Measurements from ENCODE around the gene RGS4.
"Not testable (repeated sequence)": the region's sequence is repeated elsewhere in the genome, so short reads cannot be mapped to it uniquely, and the experiment has no call there.

The RGS4 gene

GRCh38 chr1:163069655-163070277 is 605 bp downstream of the RGS4 start:
- no peak for DNase-seq (ENCODE audit: low spot score)

GRCh38 chr1:163071405-163072255 is 2.5 kb downstream of the RGS4 start:
- peak; percentile 40 for DNase-seq (ENCODE audit: low spot score)

DNA sequence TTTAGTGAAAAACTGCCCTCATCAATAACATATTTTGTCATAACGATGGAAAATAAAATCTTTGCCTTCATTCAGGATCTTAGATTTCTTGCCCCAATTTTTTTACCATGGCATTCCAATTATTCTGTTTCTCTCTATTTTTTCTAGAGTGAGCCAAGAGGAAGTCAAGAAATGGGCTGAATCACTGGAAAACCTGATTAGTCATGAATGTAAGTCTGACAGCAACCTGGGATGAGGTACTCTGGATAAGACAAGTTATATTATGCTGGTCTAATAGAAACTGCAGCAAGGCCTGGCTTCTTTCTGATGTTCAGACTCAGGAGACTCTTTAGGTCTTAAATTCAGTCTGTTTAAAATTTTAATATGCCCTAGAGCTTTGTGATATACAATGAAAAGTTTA is 3.5 kb downstream of the RGS4 start:
- DNase-seq (ENCODE audit: low spot score): no peak

GRCh38 chr1:163074004-163074403 is 4.8 kb downstream of the RGS4 start:
- DNase-seq (ENCODE audit: low spot score): no peak

GRCh38 chr1:163074716-163075284 is 5.6 kb downstream of the RGS4 start:
- DNase-seq (ENCODE audit: low spot score): no peak

DNA sequence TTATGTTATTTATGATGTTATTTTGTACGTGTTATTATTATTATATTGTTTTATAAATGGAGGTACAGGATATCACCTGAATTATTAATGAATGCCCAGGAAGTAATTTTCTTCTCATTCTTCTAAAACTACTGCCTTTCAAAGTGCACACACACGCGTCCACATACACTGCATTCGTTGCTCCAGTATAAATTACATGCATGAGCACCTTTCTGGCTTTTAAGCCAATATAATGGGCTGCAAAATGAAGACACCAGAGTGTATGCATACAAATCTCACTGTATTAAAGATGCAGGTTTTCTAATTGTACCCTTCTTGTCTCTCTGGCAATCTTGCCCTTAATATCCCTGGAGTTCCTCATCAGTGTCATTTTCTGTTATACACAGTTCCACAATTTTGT is 6.9 kb downstream of the RGS4 start:
- no peak for DNase-seq (ENCODE audit: low spot score)

DNA sequence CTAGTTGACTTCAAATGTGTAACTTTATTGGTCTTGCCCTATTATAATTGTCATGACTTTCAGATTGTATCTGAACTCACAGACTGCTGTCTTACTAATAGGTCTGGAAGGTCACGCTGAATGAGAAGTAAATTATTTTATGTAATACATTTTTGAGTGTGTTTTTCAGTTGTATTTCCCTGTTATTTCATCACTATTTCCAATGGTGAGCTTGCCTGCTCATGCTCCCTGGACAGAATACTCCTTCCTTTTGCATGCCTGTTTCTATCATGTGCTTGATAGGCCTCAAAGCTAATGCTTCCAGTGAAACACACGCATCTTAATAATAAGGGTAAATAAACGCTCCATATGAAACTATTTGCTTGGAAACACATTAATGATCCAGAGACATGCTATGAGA is 7.3 kb downstream of the RGS4 start:
- no peak for DNase-seq (ENCODE audit: low spot score)

- no peak for DNase-seq (ENCODE audit: low spot score)
Measured at GRCh38 chr1:163076981-163077761, 8.0 kb downstream of the RGS4 start.

- DNase-seq (ENCODE audit: low spot score): no peak
Measured at GRCh38 chr1:163082971-163083370, 13.8 kb downstream of the RGS4 start.

- DNase-seq (ENCODE audit: low spot score): no peak
Measured at GRCh38 chr1:163083690-163084089, 14.5 kb downstream of the RGS4 start.

DNA sequence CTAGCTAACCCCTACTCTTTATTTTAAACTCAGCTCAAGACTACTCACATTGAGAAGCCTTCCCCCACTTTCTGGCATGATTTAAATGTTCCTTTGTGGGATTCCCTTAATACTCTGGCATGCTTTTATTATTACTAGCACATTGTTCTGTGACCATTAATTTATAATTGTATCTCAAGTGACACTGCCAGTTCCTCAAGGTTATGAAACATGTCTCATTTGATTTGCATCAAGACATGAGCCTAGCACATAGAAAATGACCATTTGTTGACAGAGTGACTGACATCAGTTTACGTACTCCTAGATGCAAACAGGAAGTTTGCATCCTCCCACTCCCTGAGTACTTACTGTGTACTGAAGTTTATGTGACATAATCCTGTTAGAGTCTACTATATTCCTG is 15.2 kb downstream of the RGS4 start:
- DNase-seq (ENCODE audit: low spot score): no peak

GRCh38 chr1:163085041-163085903 is 16.1 kb downstream of the RGS4 start:
- DNase-seq (ENCODE audit: low spot score): no peak

DNA sequence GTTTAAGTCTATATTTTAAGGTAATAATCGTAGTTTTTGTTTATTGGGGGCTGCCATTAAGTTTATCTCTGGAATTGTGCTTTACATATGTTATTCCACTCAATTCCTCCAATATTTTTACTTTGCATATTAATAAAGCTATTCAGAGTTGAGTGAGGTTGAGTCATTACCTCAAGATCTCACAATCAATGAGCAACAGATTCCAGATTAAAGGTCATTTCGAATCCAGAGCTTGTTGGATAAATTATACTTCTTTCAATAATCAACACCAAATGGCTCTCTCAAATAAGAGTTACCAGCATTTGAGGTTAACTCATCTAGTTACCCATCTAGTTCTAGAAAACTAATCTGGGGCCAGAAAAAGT is 16.7 kb downstream of the RGS4 start:
- DNase-seq (ENCODE audit: low spot score): no peak

DNA sequence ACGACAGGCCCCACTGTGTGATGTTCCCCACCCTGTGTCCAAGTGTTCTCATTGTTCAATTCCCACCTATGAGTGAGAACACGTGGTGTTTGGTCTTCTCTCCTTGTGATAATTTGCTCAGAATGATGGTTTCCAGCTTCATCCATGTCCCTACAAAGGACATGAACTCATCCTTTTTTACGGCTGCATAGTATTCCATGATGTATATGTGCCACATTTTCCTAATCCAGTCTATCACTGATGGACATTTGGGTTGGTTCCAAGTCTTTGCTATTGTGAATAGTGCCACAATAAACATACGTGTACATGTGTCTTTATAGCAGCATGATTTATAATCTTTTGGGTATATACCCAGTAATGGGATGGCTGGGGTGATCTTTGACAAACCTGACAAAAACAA is 20.0 kb downstream of the RGS4 start:
- DNase-seq (ENCODE audit: low spot score): not testable (repeated sequence)

DNA sequence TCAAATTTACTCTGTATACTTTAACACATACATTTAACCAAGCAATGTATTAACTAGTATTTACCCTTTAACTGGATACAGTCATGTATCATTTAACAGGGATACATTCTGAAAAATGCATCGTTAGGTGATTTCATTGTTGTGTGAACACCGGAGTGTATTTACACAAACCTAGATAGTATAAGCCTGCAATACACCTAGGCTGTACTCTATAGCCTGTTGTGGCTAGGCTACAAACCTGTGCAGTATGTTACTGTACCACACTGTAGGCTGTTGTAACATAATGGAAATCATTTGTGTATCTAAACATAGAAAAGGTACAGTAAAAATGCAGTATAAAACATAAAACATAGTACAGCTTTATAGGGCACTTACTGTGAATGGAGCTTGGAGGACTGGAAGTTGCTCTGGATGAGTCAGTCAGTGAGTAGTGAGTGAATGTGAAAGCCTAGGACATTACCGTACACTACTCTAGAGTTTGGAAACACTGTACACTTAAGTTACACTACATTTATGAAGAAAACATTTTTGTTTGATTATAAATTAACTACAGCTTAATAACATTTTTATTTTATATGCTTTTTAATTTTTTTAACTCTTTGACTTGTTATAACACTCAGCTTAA is 21.3 kb downstream of the RGS4 start:
- no peak for DNase-seq (ENCODE audit: low spot score)

DNA sequence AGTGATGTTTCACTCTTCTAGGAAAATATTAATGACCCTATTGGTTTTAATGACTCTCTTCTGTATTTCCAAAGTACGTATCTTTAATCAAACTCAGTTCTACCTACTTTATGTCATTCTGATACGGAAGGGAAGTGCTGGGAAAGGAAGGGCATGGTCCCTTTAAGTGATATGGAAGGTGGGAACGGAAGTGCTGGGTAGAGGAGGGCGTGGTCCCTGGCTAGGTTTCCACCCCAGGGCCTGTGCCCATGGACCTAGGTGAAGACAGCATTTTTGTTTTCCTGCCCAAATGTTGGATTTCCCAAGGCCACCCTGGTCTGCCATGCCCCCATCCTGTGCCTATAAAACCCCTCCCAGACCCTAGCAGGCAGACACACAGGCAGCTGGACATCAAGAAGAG is 24.0 kb downstream of the RGS4 start:
- no peak for DNase-seq (ENCODE audit: low spot score)

DNA sequence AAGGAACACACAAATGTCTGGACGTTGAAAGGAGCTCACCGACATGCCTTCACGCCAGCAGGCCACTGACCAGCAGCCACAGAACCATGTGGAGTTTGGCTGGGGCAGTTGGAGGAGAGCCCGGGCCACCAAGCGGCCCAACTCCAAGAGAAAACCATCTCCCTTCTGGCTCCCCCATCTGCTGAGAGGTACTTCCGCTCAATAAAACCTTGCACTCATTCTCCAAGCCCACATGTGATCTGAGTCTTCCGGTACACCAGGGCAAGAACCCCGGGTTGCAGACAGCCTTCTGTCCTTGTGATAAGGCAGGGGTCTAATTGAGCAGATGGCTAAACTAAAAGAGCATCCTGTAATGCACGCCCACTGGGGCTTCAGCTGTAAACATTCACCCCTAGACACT is 24.4 kb downstream of the RGS4 start:
- DNase-seq (ENCODE audit: low spot score): no peak

DNA sequence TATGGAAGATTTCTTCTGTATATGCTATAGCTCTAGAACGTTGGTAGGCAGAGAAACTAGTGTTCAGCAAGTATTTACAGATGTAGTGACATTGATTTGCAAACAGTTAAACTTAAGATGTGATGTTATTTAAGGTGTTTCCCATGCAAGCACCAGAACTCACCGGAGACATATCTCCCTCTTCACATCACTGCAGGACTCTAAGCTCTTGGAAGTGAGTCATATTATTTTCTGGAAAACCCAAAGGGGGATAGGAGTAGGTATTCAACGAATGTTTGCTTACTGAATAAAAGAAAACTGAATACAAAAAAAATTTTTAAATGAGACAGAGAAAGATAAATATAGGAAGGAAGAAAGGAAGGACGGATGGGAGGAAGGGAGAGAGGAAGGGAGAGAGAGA is 25.0 kb downstream of the RGS4 start:
- DNase-seq (ENCODE audit: low spot score): no peak

DNA sequence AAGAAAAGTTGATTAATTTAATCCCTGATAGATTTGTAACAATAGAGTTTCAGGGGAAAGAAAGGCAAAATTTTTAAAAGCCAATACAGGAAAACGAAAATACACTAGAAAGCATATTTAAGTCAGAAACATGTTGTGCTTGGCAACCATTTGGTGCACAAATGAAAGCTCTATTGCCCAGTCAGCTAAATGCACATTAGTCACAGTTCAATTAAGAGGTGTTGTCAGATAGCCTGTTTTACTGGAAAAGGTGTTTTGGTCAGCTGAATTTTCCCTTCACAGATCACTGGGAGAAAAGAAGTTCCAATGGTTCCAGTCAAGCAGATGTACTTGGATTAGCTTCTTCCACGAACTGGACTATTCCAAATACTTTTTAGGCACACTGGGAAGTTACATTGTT is 25.4 kb downstream of the RGS4 start:
- peak; percentile 6 for DNase-seq (ENCODE audit: low spot score)

- DNase-seq (ENCODE audit: low spot score): no peak
Measured at GRCh38 chr1:163095213-163095612, 26.1 kb downstream of the RGS4 start.

DNA sequence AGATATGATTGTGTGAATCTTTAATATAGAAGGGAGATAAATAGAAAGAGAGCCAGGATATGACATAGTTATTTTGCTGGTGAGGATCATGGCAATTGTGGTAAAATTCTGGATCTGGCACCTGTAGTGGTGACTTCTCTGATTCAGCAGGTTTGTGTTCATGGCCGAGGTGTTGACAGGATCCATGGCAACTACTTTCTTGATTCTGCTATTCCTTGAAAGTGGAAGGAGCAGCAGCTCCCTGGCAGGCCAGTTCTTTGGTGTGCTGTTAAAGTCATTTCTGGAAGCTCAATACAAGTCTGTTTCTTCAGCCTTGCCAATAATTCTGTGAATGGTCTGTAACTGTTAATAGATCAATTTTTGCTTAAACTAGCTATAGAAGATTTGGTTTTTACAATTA is 33.4 kb downstream of the RGS4 start:
- DNase-seq (ENCODE audit: low spot score): no peak
